Measurements from ENCODE around the gene GPR55.

GPR55 gene

DNA sequence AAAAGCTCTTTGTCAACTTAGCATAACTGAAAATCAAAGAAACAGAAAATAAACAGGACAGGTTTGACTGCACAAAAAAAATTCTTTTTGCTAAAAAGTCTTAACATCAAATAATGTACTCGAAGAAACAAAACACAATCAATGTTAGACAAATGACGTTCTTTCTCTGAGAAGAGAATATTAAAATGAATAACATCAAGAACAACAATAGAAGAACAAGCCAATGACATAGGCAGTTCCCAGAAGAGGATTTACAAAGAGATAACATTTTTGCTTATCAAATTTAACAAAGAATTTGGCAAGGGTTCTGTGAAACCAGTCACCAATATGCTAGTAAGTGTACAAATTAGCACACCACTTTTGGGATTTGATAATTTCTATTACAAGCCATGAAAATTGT is 5.8 kb downstream of the GPR55 start:
- Histone ChIP-seq H3K79me2 (ENCODE audit: insufficient read depth, low read depth) (no peaks in the 10 kb centered on the region; the same call in 1 of the 2 replicates), H3K27me3 (ENCODE audit: insufficient read depth, low read depth) (no peaks in the 10 kb centered on the region), H3K4me2 (peak overlapping the region; percentile 80; the same call in 1 of the 2 replicates), H3K27ac (peak overlapping the region; percentile 99; the same call in 1 of the 2 replicates), H2AFZ (ENCODE audit: low read depth) (no peak overlapping the region), H3K9ac (no peak overlapping the region), H4K20me1 (ENCODE audit: insufficient read depth) (no peaks in the 10 kb centered on the region), H3K4me3 (IDR thresholded peaks at IDR 0.05; ENCODE audit: insufficient read depth, low read depth, low read length) (no peak overlapping the region), H3K4me1 (ENCODE audit: low read depth, poor library complexity, severe bottlenecking) (peaks cover 91% of the 10 kb centered on the region), H3K36me3 (ENCODE audit: insufficient read depth) (no peaks in the 10 kb centered on the region)
- TF ChIP-seq, protein P1, sequence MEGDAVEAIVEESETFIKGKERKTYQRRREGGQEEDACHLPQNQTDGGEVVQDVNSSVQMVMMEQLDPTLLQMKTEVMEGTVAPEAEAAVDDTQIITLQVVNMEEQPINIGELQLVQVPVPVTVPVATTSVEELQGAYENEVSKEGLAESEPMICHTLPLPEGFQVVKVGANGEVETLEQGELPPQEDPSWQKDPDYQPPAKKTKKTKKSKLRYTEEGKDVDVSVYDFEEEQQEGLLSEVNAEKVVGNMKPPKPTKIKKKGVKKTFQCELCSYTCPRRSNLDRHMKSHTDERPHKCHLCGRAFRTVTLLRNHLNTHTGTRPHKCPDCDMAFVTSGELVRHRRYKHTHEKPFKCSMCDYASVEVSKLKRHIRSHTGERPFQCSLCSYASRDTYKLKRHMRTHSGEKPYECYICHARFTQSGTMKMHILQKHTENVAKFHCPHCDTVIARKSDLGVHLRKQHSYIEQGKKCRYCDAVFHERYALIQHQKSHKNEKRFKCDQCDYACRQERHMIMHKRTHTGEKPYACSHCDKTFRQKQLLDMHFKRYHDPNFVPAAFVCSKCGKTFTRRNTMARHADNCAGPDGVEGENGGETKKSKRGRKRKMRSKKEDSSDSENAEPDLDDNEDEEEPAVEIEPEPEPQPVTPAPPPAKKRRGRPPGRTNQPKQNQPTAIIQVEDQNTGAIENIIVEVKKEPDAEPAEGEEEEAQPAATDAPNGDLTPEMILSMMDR (conservative IDR thresholded peaks at IDR 0.05; ENCODE audit: low read depth, low read length) = no peak

DNA sequence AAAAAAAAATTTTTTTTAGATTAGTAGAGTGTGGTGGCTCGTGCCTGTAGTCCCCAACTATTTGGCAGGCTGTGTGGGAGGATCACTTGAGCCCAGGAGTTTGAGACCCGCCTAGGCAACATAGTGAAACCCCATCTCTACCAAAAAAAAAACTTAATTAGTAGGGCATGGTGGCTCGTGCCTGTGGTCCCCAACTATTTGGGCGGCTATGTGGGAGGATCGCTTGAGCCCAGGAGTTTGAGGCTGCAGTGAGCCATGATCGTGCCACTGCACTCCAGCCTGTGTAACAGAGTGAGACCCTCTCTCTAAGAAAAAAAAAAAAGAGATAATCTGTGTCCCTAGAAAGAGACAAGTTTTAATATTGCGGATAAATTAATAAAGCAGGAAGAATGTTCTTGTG is 8.8 kb downstream of the GPR55 start:
- Histone ChIP-seq H3K9ac (no peak overlapping the region), H3K4me1 (ENCODE audit: low read depth, poor library complexity, severe bottlenecking) (peaks cover 66% of the 10 kb centered on the region), H3K4me2 (no peak overlapping the region), H3K79me2 (ENCODE audit: insufficient read depth, low read depth) (no peaks in the 10 kb centered on the region; the same call in 1 of the 2 replicates), H2AFZ (ENCODE audit: low read depth) (no peak overlapping the region), H4K20me1 (ENCODE audit: insufficient read depth) (no peaks in the 10 kb centered on the region), H3K4me3 (IDR thresholded peaks at IDR 0.05; ENCODE audit: insufficient read depth, low read depth, low read length) (no peak overlapping the region), H3K27me3 (ENCODE audit: insufficient read depth, low read depth) (no peaks in the 10 kb centered on the region), H3K27ac (no peak overlapping the region), H3K36me3 (ENCODE audit: insufficient read depth) (no peaks in the 10 kb centered on the region)
- TF ChIP-seq, protein P1 (conservative IDR thresholded peaks at IDR 0.05; ENCODE audit: low read depth, low read length) = no peak

DNA sequence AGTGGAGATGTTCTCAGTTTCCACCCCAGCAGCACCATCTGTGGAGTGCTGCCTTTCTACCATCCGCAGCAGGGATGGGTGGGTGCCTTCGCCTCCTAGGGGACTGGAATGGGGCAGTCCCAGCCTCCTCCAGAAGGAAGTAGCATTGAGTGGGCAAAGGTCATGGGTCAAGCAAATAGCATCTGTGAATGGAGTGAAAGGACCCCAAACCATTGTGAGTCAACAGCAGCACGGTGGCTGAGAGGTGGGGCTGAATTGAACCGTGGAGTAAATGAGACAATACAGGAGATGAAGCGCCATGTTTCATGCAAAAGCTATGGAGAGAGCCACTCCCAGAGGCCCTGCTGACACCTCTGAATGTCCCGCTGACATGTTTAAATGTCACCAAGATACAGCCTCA is 9.7 kb downstream of the GPR55 start:
- H3K27ac ChIP-seq = no peak overlapping the region
- H3K4me1 ChIP-seq (ENCODE audit: low read depth, poor library complexity, severe bottlenecking) = peaks cover 57% of the 10 kb centered on the region
- TF ChIP-seq, protein P1 (conservative IDR thresholded peaks at IDR 0.05; ENCODE audit: low read depth, low read length) = no peak

DNA sequence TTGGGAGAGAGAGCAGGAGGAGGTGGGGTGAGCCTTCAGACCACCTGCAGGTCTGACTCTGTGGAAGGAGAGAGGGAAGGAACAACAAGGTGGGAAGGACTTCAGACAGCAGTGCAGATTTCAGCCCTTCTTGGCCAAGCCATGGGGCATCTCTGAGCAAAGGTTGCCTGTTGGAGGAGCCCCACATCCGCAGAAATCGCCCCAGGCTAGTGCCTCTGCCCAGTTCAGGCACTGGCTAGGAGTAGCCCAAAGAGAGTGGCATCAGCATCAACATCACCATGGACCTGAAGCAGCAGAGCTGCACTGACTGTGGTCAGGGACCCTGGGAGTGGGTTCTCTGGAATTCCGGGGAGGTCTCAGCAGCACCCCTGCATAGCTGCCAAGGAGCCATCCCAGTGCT is 10.2 kb downstream of the GPR55 start:
- Histone ChIP-seq H3K27me3 (ENCODE audit: insufficient read depth, low read depth) (no peaks in the 10 kb centered on the region), H3K27ac (no peak overlapping the region), H3K79me2 (ENCODE audit: insufficient read depth, low read depth) (no peaks in the 10 kb centered on the region; the same call in 1 of the 2 replicates), H3K4me3 (IDR thresholded peaks at IDR 0.05; ENCODE audit: insufficient read depth, low read depth, low read length) (no peak overlapping the region), H2AFZ (ENCODE audit: low read depth) (no peak overlapping the region), H3K9ac (no peak overlapping the region), H3K36me3 (ENCODE audit: insufficient read depth) (no peaks in the 10 kb centered on the region), H3K4me1 (ENCODE audit: low read depth, poor library complexity, severe bottlenecking) (peaks cover 53% of the 10 kb centered on the region), H3K4me2 (no peak overlapping the region), H4K20me1 (ENCODE audit: insufficient read depth) (no peaks in the 10 kb centered on the region)
- TF ChIP-seq, protein P1 (conservative IDR thresholded peaks at IDR 0.05; ENCODE audit: low read depth, low read length) = no peak

More for the DNA sequence above, 9.7 kb downstream of the GPR55 start:
- Histone ChIP-seq H3K36me3 (ENCODE audit: insufficient read depth) (no peaks in the 10 kb centered on the region), H2AFZ (ENCODE audit: low read depth) (no peak overlapping the region), H3K4me3 (IDR thresholded peaks at IDR 0.05; ENCODE audit: insufficient read depth, low read depth, low read length) (no peak overlapping the region), H3K4me2 (no peak overlapping the region), H3K9ac (no peak overlapping the region), H4K20me1 (ENCODE audit: insufficient read depth) (no peaks in the 10 kb centered on the region), H3K27me3 (ENCODE audit: insufficient read depth, low read depth) (no peaks in the 10 kb centered on the region), H3K79me2 (ENCODE audit: insufficient read depth, low read depth) (no peaks in the 10 kb centered on the region; the same call in 1 of the 2 replicates)

All from KMS-11 (cell line).